DND-41 (cell line): ENCODE measurements around the gene KRTAP19-8.

Experiments used
- CTCF ChIP-seq: IDR thresholded peaks from 2 replicates; pipeline ENCODE4 v1.5.1; 2012; ENCODE audit warnings: borderline replicate concordance, low read length, moderate library complexity, mild to moderate bottlenecking; ENCODE audit not compliant: poor library complexity, severe bottlenecking; ENCODE audit errors: extremely low read depth
- EZH2 ChIP-seq: IDR thresholded peaks from 3 replicates; pipeline ENCODE4 v1.6.1; 2012; ENCODE audit warnings: borderline replicate concordance, low read depth, mild to moderate bottlenecking, moderate library complexity, low read length, inconsistent platforms; ENCODE audit not compliant: severe bottlenecking

- no peak for TF ChIP-seq CTCF
- TF ChIP-seq EZH2, result no peak
Measured at GRCh38 chr21:31043471-31043870, 5.2 kb upstream of the KRTAP19-8 start.
